Measurements from ENCODE around the gene ARHGAP1.
"Not testable (repeated sequence)": the region's sequence is repeated elsewhere in the genome, so short reads cannot be mapped to it uniquely, and the experiment has no call there.

ARHGAP1 gene

GRCh38 chr11:46723359-46723680 is 22.9 kb upstream of the ARHGAP1 start:
- DNase-seq (ENCODE audit: low spot score): no peak

- no peak for DNase-seq (ENCODE audit: low spot score)
These were observed 22.3 kb upstream of the ARHGAP1 start for GRCh38 chr11:46722566-46723358.

GRCh38 chr11:46721286-46721685 is 20.9 kb upstream of the ARHGAP1 start:
- DNase-seq (ENCODE audit: low spot score): no peak

GRCh38 chr11:46719543-46720218 is 19.3 kb upstream of the ARHGAP1 start:
- no peak for DNase-seq (ENCODE audit: low spot score)

GRCh38 chr11:46719048-46719542 is 18.7 kb upstream of the ARHGAP1 start, which contains the start of gene F2:
TSS of gene F2 (plus strand) at chr11:46719213. CDS start at chr11:46719236, 23 bp downstream.
- no peak for DNase-seq (ENCODE audit: low spot score)

- DNase-seq (ENCODE audit: low spot score): no peak
These were observed 18.0 kb upstream of the ARHGAP1 start for GRCh38 chr11:46718155-46719019.

GRCh38 chr11:46717825-46718154 is 17.4 kb upstream of the ARHGAP1 start:
- DNase-seq (ENCODE audit: low spot score): not testable (repeated sequence)

GRCh38 chr11:46712874-46713576 is 12.6 kb upstream of the ARHGAP1 start:
- DNase-seq (ENCODE audit: low spot score): no peak

- DNase-seq (ENCODE audit: low spot score): no peak
These were observed 10.9 kb upstream of the ARHGAP1 start for GRCh38 chr11:46711303-46711702.

- peak; percentile 89 for DNase-seq (ENCODE audit: low spot score)
These were observed 10.4 kb upstream of the ARHGAP1 start for GRCh38 chr11:46710821-46711269.

GRCh38 chr11:46709351-46709750 is 8.9 kb upstream of the ARHGAP1 start:
- DNase-seq (ENCODE audit: low spot score): not testable (repeated sequence)

GRCh38 chr11:46706886-46707285 is 6.5 kb upstream of the ARHGAP1 start:
- DNase-seq (ENCODE audit: low spot score): no peak

- DNase-seq (ENCODE audit: low spot score): no peak
These were observed 4.8 kb upstream of the ARHGAP1 start for GRCh38 chr11:46705070-46705688.

- DNase-seq (ENCODE audit: low spot score): no peak
These were observed 747 bp upstream of the ARHGAP1 start for GRCh38 chr11:46701078-46701654.

GRCh38 chr11:46698597-46698996 is 1.8 kb downstream of the ARHGAP1 start:
- no peak for DNase-seq (ENCODE audit: low spot score)

- DNase-seq (ENCODE audit: low spot score): no peak
These were observed 2.7 kb downstream of the ARHGAP1 start for GRCh38 chr11:46697723-46698122.

- no peak for DNase-seq (ENCODE audit: low spot score)
These were observed 3.1 kb downstream of the ARHGAP1 start for GRCh38 chr11:46697303-46697702.

- no peak for DNase-seq (ENCODE audit: low spot score)
These were observed 4.2 kb downstream of the ARHGAP1 start for GRCh38 chr11:46696212-46696558.

- no peak for DNase-seq (ENCODE audit: low spot score)
These were observed 4.8 kb downstream of the ARHGAP1 start for GRCh38 chr11:46695345-46696211.

- DNase-seq (ENCODE audit: low spot score): no peak
These were observed 5.8 kb downstream of the ARHGAP1 start for GRCh38 chr11:46694607-46695006.

Measured in COLO829 (cell line).